ENCODE results near the gene CADM1. TPM values are rescaled to one million over a fixed set of nuclear protein-coding genes. Genes with fewer than 3 reads are reported as not detected.

CADM1 gene
- total and polyA plus RNA-seq, 10 of the 15 experiments (the other 5 are each of a cell fraction or from before 2014, with no cell fraction given), result 0.03 to 0.48 (median 0.15) TPM; not detected in 3

DNA sequence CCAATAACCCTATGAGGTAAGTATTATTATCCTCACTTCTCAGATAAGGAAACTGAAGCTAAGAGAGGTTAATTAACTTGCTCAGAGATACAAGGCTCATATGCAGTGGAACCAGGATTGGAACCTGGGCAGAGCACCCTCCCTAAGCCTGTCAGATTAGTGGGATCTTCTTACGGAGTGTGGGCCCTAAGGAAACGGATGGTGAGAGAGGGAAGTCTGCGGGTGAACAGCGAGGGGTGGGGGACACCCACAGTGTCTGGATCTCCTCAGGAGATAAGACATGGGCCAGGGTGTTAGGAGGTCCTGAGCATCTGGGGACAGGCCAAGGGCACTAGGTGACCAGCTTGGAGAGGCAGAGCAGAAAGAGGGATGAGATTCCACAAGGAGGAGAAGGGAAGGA is 376.0 kb downstream of the CADM1 start (continued):
- TF ChIP-seq BCL11A (IDR thresholded peaks at IDR 0.05; ENCODE audit: low read depth, low read length) (no peak), FOXK2 (IDR thresholded peaks at IDR 0.05) (no peak), PAX8 (IDR thresholded peaks at IDR 0.05) (no peak)
- TF ChIP-seq, protein P1, sequence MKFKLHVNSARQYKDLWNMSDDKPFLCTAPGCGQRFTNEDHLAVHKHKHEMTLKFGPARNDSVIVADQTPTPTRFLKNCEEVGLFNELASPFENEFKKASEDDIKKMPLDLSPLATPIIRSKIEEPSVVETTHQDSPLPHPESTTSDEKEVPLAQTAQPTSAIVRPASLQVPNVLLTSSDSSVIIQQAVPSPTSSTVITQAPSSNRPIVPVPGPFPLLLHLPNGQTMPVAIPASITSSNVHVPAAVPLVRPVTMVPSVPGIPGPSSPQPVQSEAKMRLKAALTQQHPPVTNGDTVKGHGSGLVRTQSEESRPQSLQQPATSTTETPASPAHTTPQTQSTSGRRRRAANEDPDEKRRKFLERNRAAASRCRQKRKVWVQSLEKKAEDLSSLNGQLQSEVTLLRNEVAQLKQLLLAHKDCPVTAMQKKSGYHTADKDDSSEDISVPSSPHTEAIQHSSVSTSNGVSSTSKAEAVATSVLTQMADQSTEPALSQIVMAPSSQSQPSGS (IDR thresholded peaks at IDR 0.05; ENCODE audit: low read length), result no peak

DNA sequence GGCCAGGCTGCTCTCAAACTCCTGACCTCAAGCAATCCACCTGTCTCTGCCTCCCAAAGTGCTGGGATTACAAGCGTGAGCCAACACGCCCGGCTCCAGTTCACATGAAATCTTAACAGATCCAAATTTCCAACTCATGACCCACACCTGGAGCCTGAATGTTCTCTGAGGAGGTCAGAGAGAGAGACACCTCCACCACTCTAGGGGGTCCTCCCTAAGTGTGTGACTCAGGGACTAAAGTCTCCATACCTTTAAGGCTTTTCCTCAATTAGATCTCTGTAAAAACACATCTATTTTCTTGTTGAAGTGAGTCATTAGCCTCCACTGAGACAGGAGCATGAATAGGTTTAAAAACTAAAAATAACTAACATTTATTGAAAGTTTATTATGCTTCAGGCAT is 376.4 kb downstream of the CADM1 start:
- ChIA-PET SMC1A (ENCODE audit: uncharacterized antibody, unreplicated experiment) (no interaction called here), POLR2A (no interaction called here), CTCF (interaction anchor here (0.6 kb wide), 1 partner anchor 388 kb away, joined by 3 read pairs; no protein-coding TSS in a partner anchor), RAD21 (ENCODE audit: unreplicated experiment) (interaction anchor here (0.7 kb wide), 1 partner anchor 44 kb away, joined by 4 read pairs; no protein-coding TSS in a partner anchor)
- Histone ChIP-seq H2AFZ (ENCODE audit: control insufficient read depth, low read depth, low read length) (no peak overlapping the region), H3K9me3 (replicated peaks; ENCODE audit: control insufficient read depth, insufficient read depth, low read length) (no peaks in the 10 kb centered on the region; the same call in 1 of the 3 replicates), H3K27me3 (replicated peaks in 1 of 2; ENCODE audit: control insufficient read depth in 2 of 2, insufficient read depth in 2 of 2, low read length in 1 of 2) (0 out of 4 replicates have a peak, but pooled peaks cover 0 to 4% of the 10 kb centered on the region in 2 experiments), H4K20me1 (ENCODE audit: control insufficient read depth, insufficient read depth) (no peaks in the 10 kb centered on the region), H3K27ac (ENCODE audit: control insufficient read depth, insufficient read depth) (no peak overlapping the region), H3K79me2 (ENCODE audit: control insufficient read depth, insufficient read depth, low read length) (no peaks in the 10 kb centered on the region), H3K4me3 (no peak overlapping the region), H3K9ac (ENCODE audit: control insufficient read depth, insufficient read depth, low read length) (no peak overlapping the region), H3K4me2 (ENCODE audit: control insufficient read depth, insufficient read depth) (no peak overlapping the region), H3K4me1 (ENCODE audit: control insufficient read depth, insufficient read depth, low read length) (no peaks in the 10 kb centered on the region), H3K36me3 (ENCODE audit: control insufficient read depth in 2 of 2, insufficient read depth in 2 of 2, low read length in 1 of 2) (no peaks in the 10 kb centered on the region)
- in situ Hi-C loops (cut with MboI) (no loop called here), intact Hi-C loops (cut with micrococcal nuclease; ENCODE audit: unreplicated experiment) (no loop called here)
- FAIRE-seq (no peak), DNase-seq (ENCODE audit: low read depth, low spot score) (no peak), ATAC-seq (no peak)
- TF ChIP-seq PAX8 (IDR thresholded peaks at IDR 0.05), result no peak
- TF ChIP-seq RFX5 (IDR thresholded peaks at IDR 0.05; ENCODE audit: low read depth, low read length), result no peak
- no peak for TF ChIP-seq CREM (IDR thresholded peaks at IDR 0.05; ENCODE audit: low read depth)
- no peak for TF ChIP-seq RAD21 (IDR thresholded peaks at IDR 0.05; ENCODE audit: insufficient read depth, low read depth, low read length)
- no peak for TF ChIP-seq IKZF2 (IDR thresholded peaks at IDR 0.05)
- no peak for TF ChIP-seq EZH2 (IDR thresholded peaks at IDR 0.05; ENCODE audit: borderline replicate concordance, control insufficient read depth, low read depth, low read length)
- TF ChIP-seq, protein P2, sequence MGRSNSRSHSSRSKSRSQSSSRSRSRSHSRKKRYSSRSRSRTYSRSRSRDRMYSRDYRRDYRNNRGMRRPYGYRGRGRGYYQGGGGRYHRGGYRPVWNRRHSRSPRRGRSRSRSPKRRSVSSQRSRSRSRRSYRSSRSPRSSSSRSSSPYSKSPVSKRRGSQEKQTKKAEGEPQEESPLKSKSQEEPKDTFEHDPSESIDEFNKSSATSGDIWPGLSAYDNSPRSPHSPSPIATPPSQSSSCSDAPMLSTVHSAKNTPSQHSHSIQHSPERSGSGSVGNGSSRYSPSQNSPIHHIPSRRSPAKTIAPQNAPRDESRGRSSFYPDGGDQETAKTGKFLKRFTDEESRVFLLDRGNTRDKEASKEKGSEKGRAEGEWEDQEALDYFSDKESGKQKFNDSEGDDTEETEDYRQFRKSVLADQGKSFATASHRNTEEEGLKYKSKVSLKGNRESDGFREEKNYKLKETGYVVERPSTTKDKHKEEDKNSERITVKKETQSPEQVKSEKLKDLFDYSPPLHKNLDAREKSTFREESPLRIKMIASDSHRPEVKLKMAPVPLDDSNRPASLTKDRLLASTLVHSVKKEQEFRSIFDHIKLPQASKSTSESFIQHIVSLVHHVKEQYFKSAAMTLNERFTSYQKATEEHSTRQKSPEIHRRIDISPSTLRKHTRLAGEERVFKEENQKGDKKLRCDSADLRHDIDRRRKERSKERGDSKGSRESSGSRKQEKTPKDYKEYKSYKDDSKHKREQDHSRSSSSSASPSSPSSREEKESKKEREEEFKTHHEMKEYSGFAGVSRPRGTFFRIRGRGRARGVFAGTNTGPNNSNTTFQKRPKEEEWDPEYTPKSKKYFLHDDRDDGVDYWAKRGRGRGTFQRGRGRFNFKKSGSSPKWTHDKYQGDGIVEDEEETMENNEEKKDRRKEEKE (IDR thresholded peaks at IDR 0.05), result no peak
- no TSS peak for BruUV-seq (replicated peaks)
- 36% methylated on average over 3 of the region's 3 CpGs for WGBS (ENCODE audit: insufficient coverage, insufficient replicate concordance, low lambda C conversion rate, missing lambda C conversion rate)
